ENCODE data around the gene TLR8.

GRCh38 chrX:12971282-12972003 is 65.0 kb downstream of the TLR8 start:
- TF ChIP-seq CTCF (IDR thresholded peaks at IDR 0.05) (no peak), POLR2A (IDR thresholded peaks at IDR 0.05) (no peak)
